ENCODE data around the gene WIPF3. TPM values are rescaled to one million over a fixed set of nuclear protein-coding genes. Genes with fewer than 3 reads are reported as not detected.

Gene WIPF3
- total RNA-seq, 1 experiment from 2014 or later: 11.6 TPM

DNA sequence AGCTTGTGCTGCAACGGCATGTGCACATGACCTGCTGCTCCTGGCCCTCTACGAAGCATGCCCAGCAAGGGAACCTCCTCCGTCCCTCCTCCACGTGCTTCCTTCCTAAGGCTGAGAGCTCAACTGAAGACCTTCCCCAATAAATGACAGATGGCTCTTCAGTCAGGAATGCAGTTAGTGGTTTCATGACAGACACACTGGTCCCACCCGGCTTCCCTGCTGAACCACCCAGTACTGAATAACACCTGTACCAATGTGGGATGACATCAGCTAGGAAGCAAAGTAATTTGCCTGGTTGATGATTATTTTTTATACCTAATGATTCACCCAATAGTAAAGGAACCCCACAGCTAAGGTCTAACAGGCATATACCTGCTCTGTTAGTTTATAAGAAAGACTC, 114.2 kb downstream of the WIPF3 start:
- Histone ChIP-seq H3K4me1 (ENCODE audit: insufficient read depth, low read length) (no peaks in the 10 kb centered on the region), H2BK12ac (ENCODE audit: insufficient read length, low read depth, low read length) (no peak overlapping the region), H4K91ac (ENCODE audit: insufficient read length, low read depth, low read length) (no peak overlapping the region), H3K56ac (ENCODE audit: insufficient read length, low read depth, low read length) (no peak overlapping the region), H3K4me2 (ENCODE audit: insufficient read depth, insufficient read length, low read length) (no peak overlapping the region), H3K79me2 (ENCODE audit: insufficient read depth, low read length) (no peaks in the 10 kb centered on the region), H3T11ph (ENCODE audit: low read length) (no peak overlapping the region), H4K5ac (ENCODE audit: insufficient read length, low read depth, low read length) (no peak overlapping the region), H3K14ac (ENCODE audit: insufficient read depth, low read length) (no peak overlapping the region), H3K9me3 (ENCODE audit: control insufficient read depth, low read depth, low read length) (no peaks in the 10 kb centered on the region), H3K27me3 (ENCODE audit: insufficient read depth, low read length) (no peaks in the 10 kb centered on the region), H2BK120ac (ENCODE audit: low read depth, low read length, poor library complexity, severe bottlenecking) (no peak overlapping the region), H4K20me1 (ENCODE audit: control insufficient read depth, insufficient read depth, insufficient read length) (no peaks in the 10 kb centered on the region), H3K9ac (ENCODE audit: extremely low read depth, insufficient read length, low read length) (no peak overlapping the region), H2BK15ac (ENCODE audit: low read depth, low read length) (no peak overlapping the region), H3K4ac (ENCODE audit: low read depth, low read length) (no peak overlapping the region), H3K27ac (ENCODE audit: insufficient read length, low read depth, low read length) (no peak overlapping the region), H3K23me2 (ENCODE audit: insufficient read length, low read depth, low read length, poor library complexity, severe bottlenecking) (no peaks in the 10 kb centered on the region), H3K18ac (ENCODE audit: insufficient read length, low read depth, low read length) (no peak overlapping the region), H2AFZ (ENCODE audit: low read length) (no peak overlapping the region), H3K79me1 (ENCODE audit: insufficient read depth, low read depth, low read length, poor library complexity, severe bottlenecking) (no peaks in the 10 kb centered on the region), H3K23ac (ENCODE audit: insufficient read length, low read depth, low read length) (no peak overlapping the region), H2AK5ac (ENCODE audit: insufficient read length, low read length) (no peak overlapping the region), H4K8ac (replicated peaks; ENCODE audit: insufficient read length, low read depth, low read length) (no peak overlapping the region), H2BK20ac (ENCODE audit: low read depth, low read length, poor library complexity, severe bottlenecking) (no peak overlapping the region), H2BK5ac (ENCODE audit: insufficient read length, low read length) (no peak overlapping the region)
- TF ChIP-seq, protein P1, sequence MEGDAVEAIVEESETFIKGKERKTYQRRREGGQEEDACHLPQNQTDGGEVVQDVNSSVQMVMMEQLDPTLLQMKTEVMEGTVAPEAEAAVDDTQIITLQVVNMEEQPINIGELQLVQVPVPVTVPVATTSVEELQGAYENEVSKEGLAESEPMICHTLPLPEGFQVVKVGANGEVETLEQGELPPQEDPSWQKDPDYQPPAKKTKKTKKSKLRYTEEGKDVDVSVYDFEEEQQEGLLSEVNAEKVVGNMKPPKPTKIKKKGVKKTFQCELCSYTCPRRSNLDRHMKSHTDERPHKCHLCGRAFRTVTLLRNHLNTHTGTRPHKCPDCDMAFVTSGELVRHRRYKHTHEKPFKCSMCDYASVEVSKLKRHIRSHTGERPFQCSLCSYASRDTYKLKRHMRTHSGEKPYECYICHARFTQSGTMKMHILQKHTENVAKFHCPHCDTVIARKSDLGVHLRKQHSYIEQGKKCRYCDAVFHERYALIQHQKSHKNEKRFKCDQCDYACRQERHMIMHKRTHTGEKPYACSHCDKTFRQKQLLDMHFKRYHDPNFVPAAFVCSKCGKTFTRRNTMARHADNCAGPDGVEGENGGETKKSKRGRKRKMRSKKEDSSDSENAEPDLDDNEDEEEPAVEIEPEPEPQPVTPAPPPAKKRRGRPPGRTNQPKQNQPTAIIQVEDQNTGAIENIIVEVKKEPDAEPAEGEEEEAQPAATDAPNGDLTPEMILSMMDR (conservative IDR thresholded peaks at IDR 0.05): no peak
- DNase-seq: no peak
- no peak overlapping the region for H3K27ac Mint-ChIP-seq
- H3K4me1 Mint-ChIP-seq: peaks cover 3% of the 10 kb centered on the region in 2 experiments; a peak in 2 of 4 replicates
- no CpG with 5 or more reads among the region's 5 CpGs for WGBS (ENCODE audit: extremely low coverage, insufficient read length, low lambda C conversion rate)
- no peak overlapping the region for H3K4me3 Mint-ChIP-seq
- no peaks in the 10 kb centered on the region for H3K27me3 Mint-ChIP-seq (ENCODE audit: low read depth)
- H3K9me3 Mint-ChIP-seq: no peaks in the 10 kb centered on the region
- H3K36me3 Mint-ChIP-seq (ENCODE audit: insufficient read depth in 1 of 3, low read depth in 3 of 3): peaks cover 5 to 61% (median 16%) of the 10 kb centered on the region in 3 experiments; a peak in 6 of 7 replicates

All from H9 (cell line).